RPMI8226 (cell line): Measurements from ENCODE around the gene KLRK1.
"Not testable (repeated sequence)": the region's sequence is repeated elsewhere in the genome, so short reads cannot be mapped to it uniquely, and the experiment has no call there.

Experiments used
- DNase-seq: peaks from one replicate; pipeline ENCODE4 v3.0.0-alpha.2; 2015

The KLRK1 gene

GRCh38 chr12:10361622-10362021 is 28.2 kb downstream of the KLRK1 start:
- DNase-seq, result no peak

GRCh38 chr12:10361084-10361483 is 28.8 kb downstream of the KLRK1 start:
- no peak for DNase-seq

GRCh38 chr12:10358969-10359368 is 30.9 kb downstream of the KLRK1 start:
- DNase-seq, result no peak

GRCh38 chr12:10358131-10358530 is 31.7 kb downstream of the KLRK1 start:
- DNase-seq, result peak; percentile 25

- DNase-seq, result no peak
Measured at GRCh38 chr12:10354502-10354901, 35.3 kb downstream of the KLRK1 start.

- DNase-seq, result no peak
Measured at GRCh38 chr12:10354071-10354470, 35.8 kb downstream of the KLRK1 start.

GRCh38 chr12:10351457-10351856 is 38.4 kb downstream of the KLRK1 start:
- DNase-seq, result not testable (repeated sequence)

- peak; percentile 48 for DNase-seq
Measured at GRCh38 chr12:10341892-10342509, 47.8 kb downstream of the KLRK1 start.

GRCh38 chr12:10340946-10341345 is 48.9 kb downstream of the KLRK1 start:
- DNase-seq, result not testable (repeated sequence)

GRCh38 chr12:10339053-10339840 is 50.6 kb downstream of the KLRK1 start:
- DNase-seq, result no peak

GRCh38 chr12:10338470-10338869 is 51.4 kb downstream of the KLRK1 start:
- not testable (repeated sequence) for DNase-seq

GRCh38 chr12:10336196-10336595 is 53.6 kb downstream of the KLRK1 start:
- DNase-seq, result not testable (repeated sequence)

- DNase-seq, result peak; percentile 41
Measured at GRCh38 chr12:10331642-10332239, 58.1 kb downstream of the KLRK1 start.

GRCh38 chr12:10328691-10329090 is 61.1 kb downstream of the KLRK1 start:
- DNase-seq, result not testable (repeated sequence)
